GM12891 (cell line): ENCODE results near the gene OR2T27.

Experiments
- POLR2A ChIP-seq: IDR thresholded peaks from 2 replicates; pipeline ENCODE4 v1.6.1; 2011; ENCODE audit warnings: low read depth, low read length, control low read depth
- POLR2AphosphoS5 ChIP-seq: IDR thresholded peaks from 2 replicates; pipeline ENCODE4 v1.6.1; 2011; ENCODE audit warnings: low read depth, low read length, control low read depth
- TAF1 ChIP-seq: IDR thresholded peaks from 2 replicates; pipeline ENCODE4 v1.6.1; 2011; ENCODE audit warnings: low read depth, low read length, control low read depth

DNA sequence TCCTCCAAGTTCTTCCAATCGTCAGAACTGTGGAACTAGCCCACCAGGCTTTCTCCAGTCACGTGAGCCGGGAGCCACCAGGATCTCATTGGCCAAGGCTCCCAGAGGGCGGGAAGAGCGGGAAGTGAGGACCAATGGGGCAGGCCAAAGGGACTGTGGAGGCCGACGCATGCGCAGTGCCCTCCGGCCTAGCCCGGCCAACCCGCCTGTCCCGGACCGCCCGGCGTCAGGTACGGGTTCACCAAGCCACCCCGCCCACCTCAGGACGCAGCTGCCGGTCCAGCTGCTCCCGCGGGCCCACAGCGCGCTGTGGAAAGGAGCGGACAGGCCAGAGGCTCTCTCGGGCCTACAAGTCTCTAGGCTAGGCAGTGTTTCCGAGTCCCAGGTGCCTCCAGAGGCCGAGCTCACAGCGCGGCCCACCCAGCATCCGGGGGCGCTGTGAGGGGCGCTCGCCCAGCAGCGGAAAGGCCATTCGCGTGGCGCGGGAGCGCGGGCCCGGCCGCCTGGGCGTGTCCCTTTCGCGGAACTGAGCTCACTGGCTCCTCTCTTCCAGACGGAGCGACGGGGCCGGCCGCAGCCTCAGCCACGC, 36.3 kb upstream of the OR2T27 start:
- TF ChIP-seq POLR2AphosphoS5 (no peak), POLR2A (no peak), TAF1 (no peak)
